Mucosa of gallbladder (tissue), 1 donor: Measurements from ENCODE around the gene KIF5B. TPM values are rescaled to one million over a fixed set of nuclear protein-coding genes. Genes with fewer than 3 reads are reported as not detected.
"Not testable (repeated sequence)": the region's sequence is repeated elsewhere in the genome, so short reads cannot be mapped to it uniquely, and the experiment has no call there.

Experiments
- DNase-seq: peaks from one replicate; pipeline ENCODE4 v3.0.0-alpha.2; 2020; ENCODE audit warnings: low spot score
- total RNA-seq: library from RNA; stranded (reverse); gene quantifications from one replicate; pipeline ENCODE4 v1.2.1, GENCODE V29; 2021
- donor health status: DM: no; HTN: no; CAD: no.

Gene KIF5B
- total RNA-seq, result 149 TPM

- peak; percentile 89 for DNase-seq
These were observed at the start of gene KIF5B for GRCh38 chr10:32056136-32057035. TSS of gene KIF5B (minus strand) at chr10:32056425. CDS start at chr10:32055973, 452 bp downstream.

GRCh38 chr10:32105782-32106382 is 49.7 kb upstream of the KIF5B start:
- no peak for DNase-seq

DNA sequence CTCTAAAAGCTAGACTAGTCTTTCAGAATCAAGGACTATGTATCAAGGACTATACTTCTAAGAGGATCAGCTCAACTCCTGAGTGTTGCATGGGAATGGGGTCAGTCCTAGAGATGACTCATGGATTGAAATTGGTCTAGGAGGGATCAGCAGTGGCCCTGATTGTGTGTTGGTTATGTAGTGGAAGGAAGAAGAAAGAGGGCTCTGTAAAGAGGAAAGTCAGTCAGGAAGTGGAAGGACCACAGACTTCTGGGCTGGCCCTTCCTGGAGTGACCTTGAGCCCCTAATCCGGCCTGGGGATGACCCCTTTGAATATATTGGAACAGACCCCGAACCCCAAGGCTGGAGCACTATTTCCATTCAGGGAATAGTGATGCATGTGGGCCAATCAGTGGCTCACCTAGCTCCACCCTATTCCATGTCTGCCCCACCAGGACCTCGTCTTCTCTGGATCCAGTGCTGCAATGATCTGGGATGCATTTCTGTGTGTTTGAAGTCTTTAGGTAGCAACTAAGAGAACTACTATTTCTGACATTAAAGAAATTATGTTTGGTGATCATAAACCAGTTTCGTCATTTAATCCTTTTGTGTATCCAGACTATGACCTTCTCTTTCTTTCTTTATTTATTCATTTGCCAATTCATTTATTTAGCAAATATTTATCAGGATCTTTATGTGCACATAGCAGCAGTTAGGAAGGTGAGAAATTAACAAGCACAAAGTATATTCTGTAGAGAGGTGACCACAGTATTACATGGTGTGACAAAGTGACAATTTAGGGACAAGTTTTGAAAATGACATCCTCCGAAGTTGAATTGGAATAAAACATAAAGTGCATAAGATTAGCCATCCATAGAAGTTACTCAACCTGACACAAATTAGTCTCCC is 48.6 kb upstream of the KIF5B start:
- no peak for DNase-seq

- no peak for DNase-seq
These were observed 48.0 kb upstream of the KIF5B start for GRCh38 chr10:32104181-32104580.

DNA sequence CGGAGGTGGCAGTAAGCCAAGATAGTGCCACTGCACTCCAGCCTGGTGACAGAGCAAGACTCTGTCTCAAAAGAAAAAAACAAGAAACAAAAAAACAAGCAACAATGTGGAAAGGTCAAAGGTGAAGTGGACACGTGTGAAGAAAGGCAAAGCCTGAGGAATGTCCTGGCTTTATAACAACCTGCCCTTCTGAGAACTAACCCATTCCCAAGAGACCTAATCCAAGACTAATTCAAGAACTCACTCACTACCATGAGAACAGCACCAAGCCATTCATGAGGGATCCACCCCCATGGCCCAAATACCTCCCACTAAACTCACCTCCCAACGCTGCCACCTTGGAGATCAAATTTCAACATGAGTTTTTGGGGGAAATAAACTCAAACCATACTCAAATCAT is 47.5 kb upstream of the KIF5B start:
- no peak for DNase-seq

DNA sequence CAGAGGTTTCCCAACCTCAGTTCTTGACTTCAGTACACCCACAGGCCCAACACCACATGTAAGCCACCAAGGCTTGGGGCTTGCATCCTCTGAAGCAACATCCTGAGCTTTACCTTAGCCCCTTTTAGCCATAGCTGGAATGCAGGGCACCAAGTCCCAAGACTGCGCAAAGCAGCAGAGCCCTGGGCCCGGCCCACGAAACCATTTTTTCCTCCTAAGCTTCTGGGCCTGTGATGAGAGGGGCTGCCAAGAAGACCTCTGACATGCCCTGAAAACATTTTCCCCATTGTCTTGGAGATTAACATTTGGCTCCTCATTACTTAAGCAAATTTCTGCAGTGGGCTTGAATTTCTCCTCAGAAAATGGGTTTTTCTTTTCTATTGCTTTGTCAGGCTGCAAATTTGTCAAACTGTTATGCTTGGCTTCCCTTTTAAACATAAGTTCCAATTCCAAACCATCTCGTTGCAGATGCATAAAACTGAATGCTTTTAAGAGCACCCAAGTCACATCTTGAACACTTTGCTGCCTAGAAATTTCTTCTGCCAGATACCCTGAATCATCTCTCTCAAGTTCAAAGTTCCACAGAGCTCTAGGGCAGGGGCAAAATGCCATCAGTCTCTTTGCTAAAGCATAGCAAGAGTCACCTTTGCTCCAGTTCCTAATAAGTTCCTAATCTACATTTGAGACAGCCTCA is 42.5 kb upstream of the KIF5B start:
- DNase-seq, result not testable (repeated sequence)

GRCh38 chr10:32095116-32095733 is 39.0 kb upstream of the KIF5B start:
- DNase-seq, result no peak

GRCh38 chr10:32093650-32094049 is 37.4 kb upstream of the KIF5B start:
- no peak for DNase-seq

GRCh38 chr10:32091046-32091445 is 34.8 kb upstream of the KIF5B start:
- DNase-seq, result no peak

- DNase-seq, result no peak
These were observed 28.1 kb upstream of the KIF5B start for GRCh38 chr10:32084185-32084851.

DNA sequence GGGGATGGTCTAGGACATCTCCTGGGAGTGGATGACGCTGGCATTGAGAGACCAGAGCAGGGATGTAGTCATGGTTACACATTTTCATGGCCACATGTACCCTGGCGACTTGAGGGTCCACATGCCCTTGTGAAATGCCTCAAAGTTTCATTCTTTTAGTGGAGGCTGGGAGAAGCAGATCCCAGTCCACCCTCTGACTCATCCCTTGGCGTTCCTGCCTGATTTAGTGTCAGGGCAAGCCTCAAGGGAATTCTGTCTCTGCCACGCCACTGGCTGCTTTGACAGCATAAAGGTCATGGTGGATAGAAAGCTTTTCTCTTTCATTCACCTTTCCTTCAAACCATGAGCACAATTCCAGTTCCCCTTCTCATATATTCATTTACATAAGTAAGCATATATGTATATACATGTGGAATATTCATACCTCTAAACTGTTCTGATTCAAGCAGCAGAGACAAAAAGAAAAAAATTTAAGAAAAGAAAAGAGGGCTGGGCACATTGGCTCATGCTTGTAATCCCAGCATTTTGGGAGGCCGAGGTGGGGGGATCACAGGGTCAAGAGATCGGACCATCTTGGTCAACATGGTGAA is 21.8 kb upstream of the KIF5B start:
- peak; percentile 33 for DNase-seq

GRCh38 chr10:32073659-32074058 is 17.4 kb upstream of the KIF5B start:
- DNase-seq, result peak; percentile 56

DNA sequence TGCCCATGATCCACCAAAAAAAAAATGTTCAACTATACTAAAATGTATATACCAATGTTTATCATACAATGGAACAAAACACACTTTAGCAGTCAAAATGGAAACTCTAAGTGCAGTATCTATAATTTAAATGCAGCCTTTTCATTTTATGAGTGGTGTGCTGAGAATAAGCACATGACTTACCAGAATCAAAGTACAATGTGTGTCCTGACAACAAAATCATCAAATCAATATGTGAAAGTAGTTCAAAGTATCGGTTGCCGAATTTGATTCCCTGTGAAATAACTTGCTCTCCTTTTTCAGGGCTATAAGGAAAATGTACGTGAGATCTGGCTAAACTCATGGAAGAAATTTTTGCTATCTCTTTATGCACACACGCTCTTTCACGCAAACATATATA is 16.9 kb upstream of the KIF5B start:
- no peak for DNase-seq

- DNase-seq, result no peak
These were observed 16.0 kb upstream of the KIF5B start for GRCh38 chr10:32072025-32072800.

DNA sequence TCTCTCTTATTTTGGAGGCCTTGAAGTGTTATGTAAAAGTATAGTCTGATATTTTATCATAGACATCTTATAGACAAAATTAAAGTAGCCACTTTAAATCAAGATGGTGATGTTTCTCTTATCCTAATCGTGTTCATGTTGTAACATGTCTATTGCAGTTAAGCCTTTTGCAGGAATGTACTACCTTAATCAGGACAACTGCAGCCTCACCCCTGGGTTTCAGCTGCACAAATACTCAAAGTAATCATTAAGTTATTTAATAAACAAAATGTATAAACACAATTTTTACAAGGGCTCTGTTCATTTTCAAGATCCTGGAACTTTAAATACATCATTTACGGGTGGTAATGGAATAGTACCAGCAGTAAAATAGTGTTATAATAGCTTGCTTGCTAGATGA is 14.4 kb upstream of the KIF5B start:
- no peak for DNase-seq

DNA sequence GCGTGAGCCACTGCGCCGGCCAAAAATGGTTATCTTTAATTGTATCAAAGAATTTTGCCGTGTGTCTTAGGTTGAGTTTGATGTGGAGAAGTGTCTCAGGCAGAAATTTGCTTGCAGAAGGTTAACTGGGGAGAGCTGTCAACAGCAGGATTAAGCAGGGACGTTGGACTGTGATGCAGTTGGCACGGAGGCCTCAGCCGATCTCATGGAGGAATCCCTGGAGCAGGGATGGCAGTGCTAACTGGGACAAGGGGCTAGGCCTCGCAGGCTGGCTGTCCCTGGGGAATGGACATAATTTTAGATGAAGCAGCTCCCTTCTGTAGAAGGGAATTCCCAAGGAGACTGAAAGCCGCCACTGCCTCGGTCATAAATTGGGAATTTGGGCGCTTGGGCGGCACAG is 12.3 kb upstream of the KIF5B start:
- no peak for DNase-seq

DNA sequence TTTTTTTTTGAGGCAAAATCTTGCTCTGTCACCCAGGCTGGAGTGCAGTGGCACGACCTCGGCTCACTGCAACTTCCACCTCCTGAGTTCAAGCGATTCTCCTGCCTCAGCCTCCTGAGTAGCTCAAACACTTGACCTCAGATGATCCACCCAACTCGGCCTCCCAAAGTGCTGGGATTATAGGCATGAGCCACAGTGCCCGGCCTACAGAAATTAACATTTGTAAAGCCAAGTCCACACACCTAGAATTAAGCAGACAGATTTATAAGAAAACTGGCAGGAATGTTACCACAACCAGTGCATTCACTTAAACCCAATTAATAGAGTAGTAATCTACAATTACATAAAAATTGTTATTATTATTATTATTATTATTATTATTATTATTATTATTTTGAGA is 11.7 kb upstream of the KIF5B start:
- not testable (repeated sequence) for DNase-seq

GRCh38 chr10:32065856-32066255 is 9.6 kb upstream of the KIF5B start:
- no peak for DNase-seq

- DNase-seq, result no peak
These were observed 5.2 kb upstream of the KIF5B start for GRCh38 chr10:32061440-32061839.
